ENCODE measurements around the gene ZNF599. TPM values are rescaled to one million over a fixed set of nuclear protein-coding genes. Genes with fewer than 3 reads are reported as not detected.

Gene ZNF599
- total RNA-seq, 1 experiment from 2014 or later: not detected

- no peak overlapping the region for H3K9ac ChIP-seq (ENCODE audit: low read length)
- no peak for ATAC-seq
- H3K9me3 ChIP-seq (ENCODE audit: low read length): no peaks in the 10 kb centered on the region
- H3K27ac ChIP-seq (ENCODE audit: low read length): no peak overlapping the region
- ChIA-PET POLR2A (ENCODE audit: unreplicated experiment) (no interaction called here), CTCF (no interaction called here)
- H3K27me3 ChIP-seq (ENCODE audit: low read length): no peaks in the 10 kb centered on the region
- H3K9me2 ChIP-seq (replicated peaks; ENCODE audit: low read length): no peaks in the 10 kb centered on the region
- intact Hi-C loops (cut with micrococcal nuclease): no loop called here
- H3K4me1 ChIP-seq (ENCODE audit: insufficient read depth, low read length): no peaks in the 10 kb centered on the region
- no TSS peak for BruUV-seq (replicated peaks)
- TF ChIP-seq EZH2 (IDR thresholded peaks at IDR 0.05; ENCODE audit: low read length, unreplicated experiment) (no peak), EZH2phosphoT487 (IDR thresholded peaks at IDR 0.05; ENCODE audit: borderline replicate concordance, low read length) (no peak), CTCF (conservative IDR thresholded peaks at IDR 0.05; ENCODE audit: low read depth, low read length) (no peak)
- H3K4me3 ChIP-seq (ENCODE audit: low read length): no peak overlapping the region
- no peak overlapping the region for H3K4me2 ChIP-seq (ENCODE audit: low read length)
- 0 out of 2 replicates have a peak, but pooled peaks cover 7% of the 10 kb centered on the region for H3K36me3 ChIP-seq (ENCODE audit: low read depth, low read length)
- H3F3A ChIP-seq (ENCODE audit: low read length, unreplicated experiment): no peaks in the 10 kb centered on the region
- DNase-seq: no peak
- no peaks in the 10 kb centered on the region for H4K20me1 ChIP-seq (ENCODE audit: low read length)
- peaks cover 17% of the 10 kb centered on the region for H3K79me2 ChIP-seq (ENCODE audit: low read length)
- H2AFZ ChIP-seq (ENCODE audit: low read length): no peak overlapping the region
Observed at GRCh38 chr19:34731019-34731829, 41.8 kb downstream of the ZNF599 start.

- intact Hi-C loops (cut with micrococcal nuclease): no loop called here
- no peaks in the 10 kb centered on the region for H3K4me1 ChIP-seq (ENCODE audit: insufficient read depth, low read length)
- H3K9me3 ChIP-seq (ENCODE audit: low read length): no peaks in the 10 kb centered on the region
- no peak overlapping the region for H3K4me2 ChIP-seq (ENCODE audit: low read length)
- H2AFZ ChIP-seq (ENCODE audit: low read length): no peak overlapping the region
- no peaks in the 10 kb centered on the region for H3F3A ChIP-seq (ENCODE audit: low read length, unreplicated experiment)
- no peak overlapping the region for H3K27ac ChIP-seq (ENCODE audit: low read length)
- ATAC-seq (no peak), DNase-seq (no peak)
- BruUV-seq (replicated peaks): no TSS peak
- no peaks in the 10 kb centered on the region for H3K9me2 ChIP-seq (replicated peaks; ENCODE audit: low read length)
- no peak overlapping the region for H3K9ac ChIP-seq (ENCODE audit: low read length)
- H3K36me3 ChIP-seq (ENCODE audit: low read depth, low read length): no peaks in the 10 kb centered on the region
- H4K20me1 ChIP-seq (ENCODE audit: low read length): no peaks in the 10 kb centered on the region
- ChIA-PET POLR2A (ENCODE audit: unreplicated experiment) (no interaction called here), CTCF (no interaction called here)
- no peak overlapping the region for H3K4me3 ChIP-seq (ENCODE audit: low read length)
- TF ChIP-seq EZH2phosphoT487 (IDR thresholded peaks at IDR 0.05; ENCODE audit: borderline replicate concordance, low read length) (no peak), CTCF (conservative IDR thresholded peaks at IDR 0.05; ENCODE audit: low read depth, low read length) (no peak), EZH2 (IDR thresholded peaks at IDR 0.05; ENCODE audit: low read length, unreplicated experiment) (no peak)
- H3K27me3 ChIP-seq (ENCODE audit: low read length): no peaks in the 10 kb centered on the region
- no peaks in the 10 kb centered on the region for H3K79me2 ChIP-seq (ENCODE audit: low read length)
Observed at GRCh38 chr19:34725400-34725799, 47.6 kb downstream of the ZNF599 start.

GRCh38 chr19:34722353-34722752 lies 50.7 kb downstream of the ZNF599 start:
- Histone ChIP-seq H3K9me3 (ENCODE audit: low read length) (no peaks in the 10 kb centered on the region), H3K4me1 (ENCODE audit: insufficient read depth, low read length) (no peaks in the 10 kb centered on the region), H4K20me1 (ENCODE audit: low read length) (no peaks in the 10 kb centered on the region), H3K27ac (ENCODE audit: low read length) (no peak overlapping the region), H3K9ac (ENCODE audit: low read length) (no peak overlapping the region), H3F3A (ENCODE audit: low read length, unreplicated experiment) (no peaks in the 10 kb centered on the region), H3K4me2 (ENCODE audit: low read length) (no peak overlapping the region), H3K9me2 (replicated peaks; ENCODE audit: low read length) (no peaks in the 10 kb centered on the region), H3K79me2 (ENCODE audit: low read length) (no peaks in the 10 kb centered on the region), H2AFZ (ENCODE audit: low read length) (no peak overlapping the region), H3K4me3 (ENCODE audit: low read length) (no peak overlapping the region), H3K27me3 (ENCODE audit: low read length) (no peaks in the 10 kb centered on the region; the same call in 1 of the 2 replicates), H3K36me3 (ENCODE audit: low read depth, low read length) (no peaks in the 10 kb centered on the region)
- DNase-seq: peak; percentile 27
- POLR2A ChIA-PET (ENCODE audit: unreplicated experiment): no interaction called here
- ATAC-seq: no peak
- intact Hi-C loops (cut with micrococcal nuclease): no loop called here
- TF ChIP-seq CTCF (conservative IDR thresholded peaks at IDR 0.05; ENCODE audit: low read depth, low read length) (no peak), EZH2phosphoT487 (IDR thresholded peaks at IDR 0.05; ENCODE audit: borderline replicate concordance, low read length) (no peak), EZH2 (IDR thresholded peaks at IDR 0.05; ENCODE audit: low read length, unreplicated experiment) (no peak)
- no TSS peak for BruUV-seq (replicated peaks)
- CTCF ChIA-PET: no interaction called here

Measured in PC-3 (cell line).